Endothelial cell of umbilical vein (primary cell): ENCODE results near the gene XDH. TPM values are rescaled to one million over a fixed set of nuclear protein-coding genes. Genes with fewer than 3 reads are reported as not detected.

Experiments
- BruUV-seq: library from RNA; stranded (reverse); fragments of 400-500 nt; replicated peaks from 2 replicates; lab custom pipeline; 2021; lab: Mats Ljungman, UMichigan
- CTCF ChIA-PET: fragments of 300-600, 350-600 bp; sonication (Branson Sonifier 250); formaldehyde crosslinking; loops from one replicate; lab custom pipeline; 2021; ENCODE audit warnings: antibody characterized with exemption, inconsistent platforms; lab: Charles Lee
- POLR2A ChIA-PET: fragments of 300-600, 350-600 bp; sonication (Branson Sonifier 250); formaldehyde crosslinking; loops from one replicate; lab custom pipeline; 2021; ENCODE audit warnings: antibody characterized with exemption, inconsistent platforms; lab: Charles Lee
- DNase-seq: peaks from one replicate; pipeline ENCODE4 v3.0.0-alpha.2; 2011; ENCODE audit warnings: low read depth, low spot score
- FAIRE-seq: peaks from 2 replicates; lab custom pipeline; 2011; peaks lifted over from hg19 to GRCh38; lab: Jason Lieb, UNC
- H2AFZ ChIP-seq: 2 replicates; pipeline ENCODE4 v1.6.0; 2012; ENCODE audit warnings: low read depth, low read length, control low read depth, inconsistent platforms
- H3K27ac ChIP-seq: 2 replicates; pipeline ENCODE4 v1.5.1; 2011; ENCODE audit warnings: low read depth, mild to moderate bottlenecking, control low read depth, low read length, moderate library complexity; ENCODE audit not compliant: insufficient read depth
- H3K27me3 ChIP-seq, 2 experiments: 2 replicates each; pipeline versions ENCODE4 v1.6.0 to v1.6.1; 2011; ENCODE audit warnings: low read length in 2 of 2, mixed read lengths in 1 of 2; ENCODE audit not compliant: control insufficient read depth in 2 of 2, insufficient read depth in 2 of 2
- H3K36me3 ChIP-seq, 2 experiments: 2 replicates in 1 of 2; 3 replicates in 1 of 2; pipeline ENCODE4 v1.5.1; 2011; ENCODE audit warnings: low read length in 2 of 2, mild to moderate bottlenecking in 1 of 2, moderate library complexity in 1 of 2; ENCODE audit not compliant: control insufficient read depth in 2 of 2, insufficient read depth in 2 of 2; ENCODE audit errors: extremely low read depth in 1 of 2
- H3K4me1 ChIP-seq: 3 replicates; pipeline ENCODE4 v1.5.1; 2011; ENCODE audit warnings: mild to moderate bottlenecking, low read length; ENCODE audit not compliant: control insufficient read depth, insufficient read depth; ENCODE audit errors: extremely low read depth
- H3K4me2 ChIP-seq: 2 replicates; pipeline ENCODE4 v1.6.1; 2011; ENCODE audit warnings: low read length, control low read depth, mixed read lengths; ENCODE audit not compliant: insufficient read depth
- H3K4me3 ChIP-seq, 3 experiments: fragments of 200-600 bp in 1 of 3; sonication (generic), shearing (Covaris generic) in 1 of 3; replicated peaks in 1 of 3; 2 replicates each; pipeline ENCODE4 v1.5.1; 2011 to 2016; ENCODE audit warnings: control low read depth in 3 of 3, low read length in 3 of 3, mild to moderate bottlenecking in 2 of 3, inconsistent platforms in 1 of 3, low read depth in 1 of 3, moderate library complexity in 1 of 3; ENCODE audit not compliant: insufficient read depth in 1 of 3
- H3K79me2 ChIP-seq: 2 replicates; pipeline ENCODE4 v1.6.0; 2012; ENCODE audit warnings: low read length, inconsistent platforms; ENCODE audit not compliant: control insufficient read depth, insufficient read depth
- H3K9ac ChIP-seq: replicated peaks from 2 replicates; pipeline ENCODE3; 2011; ENCODE audit warnings: low read length, control low read depth; ENCODE audit not compliant: insufficient read depth; ENCODE audit errors: extremely low read depth
- H3K9me1 ChIP-seq: replicated peaks from 3 replicates; pipeline ENCODE4 v1.6.0; 2011; ENCODE audit warnings: mild to moderate bottlenecking, low read length; ENCODE audit not compliant: control insufficient read depth, insufficient read depth; ENCODE audit errors: extremely low read depth
- H3K9me3 ChIP-seq: replicated peaks from 2 replicates; pipeline ENCODE4 v1.5.1; 2012; ENCODE audit warnings: low read length, inconsistent platforms; ENCODE audit not compliant: control insufficient read depth, insufficient read depth
- H4K20me1 ChIP-seq: replicated peaks from 2 replicates; pipeline ENCODE3; 2011; ENCODE audit warnings: mild to moderate bottlenecking, low read length; ENCODE audit not compliant: control insufficient read depth, insufficient read depth; ENCODE audit errors: extremely low read depth
- CTCF ChIP-seq, 2 donors: IDR thresholded peaks; 1 replicate in 1 of 2; 2 replicates in 1 of 2; pipeline ENCODE4 v1.5.1; 2011; ENCODE audit warnings: low read length in 2 of 2, mild to moderate bottlenecking in 2 of 2, moderate library complexity in 2 of 2, control low read depth in 1 of 2, inconsistent platforms in 1 of 2, low read depth in 1 of 2; ENCODE audit not compliant: insufficient read depth in 1 of 2; ENCODE audit errors: extremely low read depth in 1 of 2
- EZH2 ChIP-seq: IDR thresholded peaks from 2 replicates; pipeline ENCODE4 v1.6.1; 2012; ENCODE audit warnings: borderline replicate concordance, low read depth, mild to moderate bottlenecking, moderate library complexity, low read length, inconsistent platforms; ENCODE audit not compliant: severe bottlenecking
- FOS ChIP-seq: IDR thresholded peaks from 2 replicates; pipeline ENCODE4 v1.6.1; 2011; ENCODE audit warnings: mild to moderate bottlenecking, low read length, moderate library complexity, borderline replicate concordance; ENCODE audit not compliant: insufficient read depth
- GATA2 ChIP-seq: IDR thresholded peaks from 2 replicates; pipeline ENCODE4 v1.7.0; 2011; ENCODE audit warnings: low read depth, mild to moderate bottlenecking, moderate library complexity, mixed read lengths, low read length; ENCODE audit not compliant: insufficient read length, insufficient read depth
- JUN ChIP-seq: IDR thresholded peaks from 2 replicates; pipeline ENCODE4 v1.6.1; 2011; ENCODE audit warnings: borderline replicate concordance, low read depth; ENCODE audit not compliant: insufficient read length, insufficient read depth
- MAX ChIP-seq: IDR thresholded peaks from 2 replicates; pipeline ENCODE4 v1.6.1; 2011; ENCODE audit not compliant: insufficient read depth, insufficient read length
- MYC ChIP-seq: IDR thresholded peaks from one replicate; pipeline ENCODE4 v1.6.1; 2011; ENCODE audit warnings: mild to moderate bottlenecking, low read depth, low read length
- POLR2A ChIP-seq: IDR thresholded peaks from 2 replicates; pipeline ENCODE4 v1.6.1; 2012; ENCODE audit warnings: low read depth, mild to moderate bottlenecking, control low read depth, low read length
- POLR2AphosphoS5 ChIP-seq: IDR thresholded peaks from 2 replicates; pipeline ENCODE4 v1.6.1; 2012; ENCODE audit warnings: low read depth, mild to moderate bottlenecking, control low read depth, low read length, moderate library complexity; ENCODE audit not compliant: insufficient read depth
- dilution Hi-C: fragments of 300-500 bp; cut with MboI; formaldehyde crosslinking; loops from one replicate; pipeline ENCODE4 v1.15.0; 2019; ENCODE audit warnings: low sequenced_read_pairs; ENCODE audit not compliant: extremely low pct_ligation_motif_present
- intact Hi-C: fragments of 100-400 bp; cut with micrococcal nuclease; formaldehyde crosslinking; loops from one replicate; pipeline ENCODE4 v1.10.0; 2022
- polyA plus RNA-seq, 4 experiments: library from polyadenylated mRNA; depleted of rRNA in 3 of 4; stranded (reverse) in 3 of 4; unstranded in 1 of 4; fragments of >200 nt; gene quantifications; 2 replicates each; pipeline versions ENCODE4 v1.2.1 to v1.2.3, GENCODE V29; 2011 to 2012; ENCODE audit warnings: missing spikeins in 1 of 4
- total RNA-seq: library from RNA; stranded (reverse); gene quantifications from 2 replicates; pipeline ENCODE4 v1.2.3, GENCODE V29; 2021

Gene XDH
- total and polyA plus RNA-seq, 2 donors (not counting 3 experiments of a cell fraction or from before 2014, with no cell fraction given), result not detected

- CTCF ChIA-PET, result interaction anchor here (1.1 kb wide), 1 partner anchor 607 kb away, joined by 3 read pairs; no protein-coding TSS in a partner anchor
- POLR2A ChIA-PET, result no interaction called here
- Histone ChIP-seq H3K4me3 (no peak overlapping the region), H3K79me2 (no peaks in the 10 kb centered on the region), H3K4me1 (no peaks in the 10 kb centered on the region), H3K27ac (no peak overlapping the region), H4K20me1 (no peaks in the 10 kb centered on the region), H3K9me3 (no peaks in the 10 kb centered on the region), H3K4me2 (no peak overlapping the region), H3K9ac (no peak overlapping the region), H3K27me3 (peaks cover 0 to 3% of the 10 kb centered on the region in 2 experiments), H2AFZ (no peak overlapping the region), H3K36me3 (no peaks in the 10 kb centered on the region), H3K9me1 (no peaks in the 10 kb centered on the region)
- intact Hi-C loops (no loop called here), dilution Hi-C loops (no loop called here)
- BruUV-seq, result no TSS peak
- FAIRE-seq, result no peak
- DNase-seq, result no peak
- no peak for TF ChIP-seq EZH2
These were observed 95.9 kb downstream of the XDH start for GRCh38 chr2:31318361-31319336.

GRCh38 chr2:31317396-31317795, 97.1 kb downstream of the XDH start:
- CTCF ChIA-PET, result no interaction called here
- no TSS peak for BruUV-seq

More at GRCh38 chr2:31317396-31317795, 97.1 kb downstream of the XDH start:
- Histone ChIP-seq H3K4me1 (no peaks in the 10 kb centered on the region), H3K9me3 (no peaks in the 10 kb centered on the region), H3K36me3 (no peaks in the 10 kb centered on the region), H3K4me2 (no peak overlapping the region), H3K4me3 (no peak overlapping the region), H3K9me1 (no peaks in the 10 kb centered on the region), H2AFZ (no peak overlapping the region), H3K79me2 (no peaks in the 10 kb centered on the region), H3K9ac (no peak overlapping the region), H3K27me3 (peaks cover 0 to under 1% of the 10 kb centered on the region in 2 experiments), H4K20me1 (no peaks in the 10 kb centered on the region), H3K27ac (no peak overlapping the region)
- dilution Hi-C loops, result no loop called here
- FAIRE-seq, result no peak
- intact Hi-C loops, result no loop called here
- DNase-seq, result no peak
- TF ChIP-seq MAX (no peak), CTCF (IDR thresholded peaks at IDR 0.05; ENCODE audit: extremely low read depth in 1 of 2, insufficient read depth in 1 of 2, low read depth in 1 of 2, low read length in 2 of 2) (no peak), FOS (no peak), GATA2 (no peak), MYC (no peak), JUN (no peak), POLR2AphosphoS5 (no peak), EZH2 (no peak), POLR2A (no peak)
- POLR2A ChIA-PET, result no interaction called here
